OCI-LY3 (cell line): ENCODE data around the gene EMILIN1.

Source experiments
- H2AFZ ChIP-seq: fragments of 200-600, 300-600 bp; shearing (Covaris generic); 2 replicates; pipeline ENCODE4 v1.6.0; 2014; ENCODE audit warnings: antibody characterized with exemption, low read depth, low read length
- H3K27ac ChIP-seq: fragments of 200-600, 300-600 bp; sonication (generic); 2 replicates; pipeline ENCODE4 v1.5.1; 2014; ENCODE audit warnings: mild to moderate bottlenecking, low read length, moderate library complexity, mixed read lengths
- H3K27me3 ChIP-seq: fragments of 200-600, 300-600 bp; sonication (generic); 2 replicates; pipeline ENCODE4 v1.6.1; 2014; ENCODE audit warnings: low read depth, low read length, mixed read lengths
- H3K36me3 ChIP-seq: fragments of 200-600, 300-600 bp; sonication (generic); replicated peaks from 2 replicates; pipeline ENCODE3; 2014; ENCODE audit warnings: low read depth, low read length, mixed read lengths
- H3K4me1 ChIP-seq: fragments of 300-600, 200-600 bp; sonication (generic); 2 replicates; pipeline ENCODE4 v1.6.1; 2014; ENCODE audit warnings: low read length, mixed read lengths
- H3K4me2 ChIP-seq: fragments of 200-600, 300-600 bp; sonication (generic); 2 replicates; pipeline ENCODE4 v1.6.1; 2014; ENCODE audit warnings: low read length, mixed read lengths
- H3K4me3 ChIP-seq: fragments of 300-600, 200-600 bp; sonication (generic); 2 replicates; pipeline ENCODE4 v1.5.1; 2014; ENCODE audit warnings: antibody characterized with exemption, mild to moderate bottlenecking, low read length, moderate library complexity
- H3K79me2 ChIP-seq: fragments of 300-600, 200-600 bp; shearing (Covaris generic); 2 replicates; pipeline ENCODE4 v1.6.1; 2014; ENCODE audit warnings: mild to moderate bottlenecking, low read length, mixed read lengths
- H3K9ac ChIP-seq: fragments of 300-600, 200-600 bp; shearing (Covaris generic); 2 replicates; pipeline ENCODE4 v1.6.0; 2014; ENCODE audit warnings: mild to moderate bottlenecking, low read length, moderate library complexity
- H3K9me3 ChIP-seq: fragments of 200-600, 300-600 bp; shearing (Covaris generic); 2 replicates; pipeline ENCODE4 v1.6.1; 2014; ENCODE audit warnings: low read length, mixed read lengths; ENCODE audit not compliant: insufficient read depth
- H4K20me1 ChIP-seq: fragments of 200-600, 300-600 bp; sonication (generic); 2 replicates; pipeline ENCODE4 v1.6.1; 2016; ENCODE audit warnings: low read length, mixed read lengths; ENCODE audit not compliant: insufficient read depth
- CTCF ChIP-seq: fragments of 200-600, 300-600 bp; sonication (generic); IDR thresholded peaks from 2 replicates; pipeline ENCODE4 v1.5.1; 2014; ENCODE audit warnings: antibody characterized with exemption, low read length, low read depth
- EZH2phosphoT487 ChIP-seq: fragments of 200-600 bp; shearing (Covaris generic); IDR thresholded peaks from 2 replicates; pipeline ENCODE4 v1.6.1; 2018; ENCODE audit warnings: antibody characterized with exemption, mixed run types, low read depth

The EMILIN1 gene

DNA sequence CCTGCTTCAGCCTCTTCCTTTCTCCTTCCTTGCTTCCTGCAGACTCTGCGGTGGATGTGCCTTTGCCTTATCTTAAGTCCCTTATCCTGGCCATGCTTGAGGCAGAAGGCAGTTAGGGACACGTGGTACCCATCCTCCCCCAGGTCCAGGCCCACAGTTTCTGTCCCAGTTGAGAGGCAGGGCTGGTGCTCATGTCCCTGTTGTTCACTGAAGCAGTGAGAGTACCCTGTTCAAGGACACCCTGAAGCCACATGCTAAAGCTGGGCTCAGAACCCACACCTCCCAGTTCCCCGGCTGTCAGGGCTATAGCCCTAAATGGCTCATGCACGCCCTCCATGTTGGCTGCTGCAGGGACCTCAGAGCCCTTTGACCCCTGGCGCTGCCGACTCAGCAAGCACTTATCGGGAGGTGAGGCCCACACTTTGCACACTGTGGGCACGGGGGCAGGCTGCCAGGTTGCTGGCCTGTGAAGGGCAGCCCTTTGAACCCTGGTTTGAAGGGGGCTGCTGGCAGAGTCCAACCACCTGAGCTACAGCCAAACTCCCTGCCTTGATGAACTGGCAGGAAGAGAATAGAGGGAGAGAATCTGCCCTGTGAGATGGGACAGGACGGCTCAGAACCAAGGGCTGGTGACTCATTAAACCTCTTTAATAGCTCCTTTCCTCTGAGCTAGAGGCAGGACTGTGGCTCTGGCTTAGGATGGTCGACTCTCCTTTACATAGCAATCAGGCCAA is 14.4 kb downstream of the EMILIN1 start:
- Histone ChIP-seq H3K4me1 (peaks cover 8% of the 10 kb centered on the region; the same call in 1 of the 2 replicates), H3K79me2 (no peaks in the 10 kb centered on the region), H3K4me3 (no peak overlapping the region), H3K27ac (no peak overlapping the region), H3K4me2 (no peak overlapping the region), H3K27me3 (no peaks in the 10 kb centered on the region), H3K9me3 (no peaks in the 10 kb centered on the region), H4K20me1 (no peaks in the 10 kb centered on the region), H3K9ac (no peak overlapping the region), H2AFZ (no peak overlapping the region), H3K36me3 (no peaks in the 10 kb centered on the region)
- no peak for TF ChIP-seq EZH2phosphoT487
- no peak for TF ChIP-seq CTCF

GRCh38 chr2:27093430-27094352 is 15.3 kb downstream of the EMILIN1 start:
- H4K20me1 ChIP-seq, result no peaks in the 10 kb centered on the region
- no peak overlapping the region for H2AFZ ChIP-seq
- no peaks in the 10 kb centered on the region for H3K9me3 ChIP-seq
- no peaks in the 10 kb centered on the region for H3K36me3 ChIP-seq
- H3K4me3 ChIP-seq, result no peak overlapping the region
- H3K27me3 ChIP-seq, result no peaks in the 10 kb centered on the region
- TF ChIP-seq CTCF (no peak), EZH2phosphoT487 (no peak)
- H3K4me1 ChIP-seq, result peaks cover 8% of the 10 kb centered on the region; the same call in 1 of the 2 replicates
- H3K4me2 ChIP-seq, result no peak overlapping the region
- H3K79me2 ChIP-seq, result no peaks in the 10 kb centered on the region
- H3K27ac ChIP-seq, result no peak overlapping the region
- H3K9ac ChIP-seq, result no peak overlapping the region

GRCh38 chr2:27094353-27094984 is 16.1 kb downstream of the EMILIN1 start:
- H3K79me2 ChIP-seq, result no peaks in the 10 kb centered on the region
- no peak overlapping the region for H2AFZ ChIP-seq
- H3K36me3 ChIP-seq, result no peaks in the 10 kb centered on the region
- no peak overlapping the region for H3K27ac ChIP-seq
- no peaks in the 10 kb centered on the region for H4K20me1 ChIP-seq
- H3K27me3 ChIP-seq, result no peaks in the 10 kb centered on the region
- TF ChIP-seq EZH2phosphoT487 (no peak), CTCF (no peak)
- H3K4me3 ChIP-seq, result no peak overlapping the region
- H3K9ac ChIP-seq, result no peak overlapping the region
- no peaks in the 10 kb centered on the region for H3K9me3 ChIP-seq
- peaks cover 8% of the 10 kb centered on the region; the same call in 1 of the 2 replicates for H3K4me1 ChIP-seq
- no peak overlapping the region for H3K4me2 ChIP-seq

DNA sequence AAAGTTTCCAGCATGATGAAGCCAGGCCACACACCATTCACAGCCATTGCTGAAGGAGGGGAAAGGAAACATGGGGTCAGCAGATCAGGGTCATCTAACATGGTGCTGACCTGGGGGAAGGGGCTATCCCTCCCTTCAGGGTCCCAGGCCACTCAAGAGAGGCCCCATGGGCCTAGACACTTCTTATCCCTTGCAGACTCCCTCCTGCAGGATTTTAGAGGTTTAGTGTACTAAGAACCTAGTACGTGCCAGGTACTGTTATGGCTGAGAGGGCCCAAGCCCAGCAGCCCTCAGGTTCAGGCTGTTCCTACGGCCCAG is 17.0 kb downstream of the EMILIN1 start:
- Histone ChIP-seq H3K4me2 (peak overlapping the region; percentile 96), H3K4me3 (no peak overlapping the region), H3K79me2 (no peaks in the 10 kb centered on the region), H3K9ac (no peak overlapping the region), H3K4me1 (peaks cover 8% of the 10 kb centered on the region; the same call in 1 of the 2 replicates), H2AFZ (peak overlapping the region; percentile 82), H3K9me3 (no peaks in the 10 kb centered on the region), H3K27ac (no peak overlapping the region), H3K27me3 (no peaks in the 10 kb centered on the region), H3K36me3 (no peaks in the 10 kb centered on the region), H4K20me1 (no peaks in the 10 kb centered on the region)
- no peak for TF ChIP-seq CTCF
